Astrocyte (in vitro differentiated cells and primary cell): ENCODE results near the gene REXO1.

Experiments used
- CTCF ChIP-seq: IDR thresholded peaks from 2 replicates; pipeline ENCODE4 v1.5.1; 2011; ENCODE audit warnings: low read depth, mild to moderate bottlenecking, inconsistent platforms, low read length, moderate library complexity; ENCODE audit not compliant: insufficient read depth
- EZH2 ChIP-seq: IDR thresholded peaks from 2 replicates; pipeline ENCODE4 v1.6.1; 2012; ENCODE audit warnings: mild to moderate bottlenecking, low read length, inconsistent platforms; ENCODE audit not compliant: insufficient read depth

GRCh38 chr19:1805401-1806183 lies 42.7 kb downstream of the REXO1 start:
- TF ChIP-seq CTCF (no peak), EZH2 (no peak)
